OCI-LY1 (cell line): ENCODE data around the gene FOXJ3.

Experiments
- H2AFZ ChIP-seq: fragments of 200-600 bp; sonication (generic), shearing (Covaris generic); 2 replicates; pipeline ENCODE4 v1.6.0; 2014; ENCODE audit warnings: antibody characterized with exemption, mild to moderate bottlenecking, low read length
- H3F3A ChIP-seq: fragments of 200-600 bp; sonication (generic), shearing (Covaris generic); 2 replicates; pipeline ENCODE4 v1.6.0; 2014; ENCODE audit warnings: mild to moderate bottlenecking, antibody characterized with exemption, low read length, moderate library complexity; ENCODE audit not compliant: insufficient read depth
- H3K27ac ChIP-seq: fragments of 200-600 bp; sonication (generic); 2 replicates; pipeline ENCODE4 v1.5.1; 2014; ENCODE audit warnings: low read length, mixed run types, mild to moderate bottlenecking, low read depth; ENCODE audit not compliant: poor library complexity, severe bottlenecking
- H3K27me3 ChIP-seq: fragments of 200-600 bp; sonication (generic); 2 replicates; pipeline ENCODE4 v1.6.0; 2014; ENCODE audit warnings: antibody characterized with exemption, mild to moderate bottlenecking, low read length, moderate library complexity; ENCODE audit not compliant: insufficient read depth
- H3K36me3 ChIP-seq: fragments of 200-600 bp; sonication (generic); 2 replicates; pipeline ENCODE4 v1.6.1; 2014; ENCODE audit warnings: mild to moderate bottlenecking, antibody characterized with exemption, low read length, moderate library complexity, mixed read lengths; ENCODE audit not compliant: insufficient read depth
- H3K4me1 ChIP-seq: fragments of 200-600 bp; sonication (generic); 2 replicates; pipeline ENCODE4 v1.5.1; 2014; ENCODE audit warnings: mild to moderate bottlenecking, low read length, moderate library complexity; ENCODE audit not compliant: insufficient read depth, severe bottlenecking
- H3K4me2 ChIP-seq: fragments of 200-600 bp; sonication (generic), shearing (Covaris generic); 2 replicates; pipeline ENCODE4 v1.6.1; 2014; ENCODE audit warnings: low read length
- H3K4me3 ChIP-seq: fragments of 200-600 bp; sonication (generic); 2 replicates; pipeline ENCODE4 v1.5.1; 2014; ENCODE audit warnings: low read length, low read depth, mild to moderate bottlenecking, mixed read lengths; ENCODE audit not compliant: poor library complexity, severe bottlenecking
- H3K79me2 ChIP-seq: fragments of 200-600 bp; shearing (Covaris generic); 2 replicates; pipeline ENCODE4 v1.6.1; 2016; ENCODE audit warnings: mixed run types, low read length, mixed read lengths; ENCODE audit not compliant: insufficient read depth
- H3K9ac ChIP-seq: fragments of 200-600 bp; sonication (generic), shearing (Covaris generic); 2 replicates; pipeline ENCODE4 v1.6.1; 2014; ENCODE audit warnings: mild to moderate bottlenecking, low read length, mixed read lengths
- H3K9me2 ChIP-seq: fragments of 200-600 bp; sonication (generic), shearing (Covaris generic); 2 replicates; pipeline ENCODE4 v1.6.1; 2014; ENCODE audit warnings: low read depth, mild to moderate bottlenecking, low read length, mixed read lengths
- H3K9me3 ChIP-seq: fragments of 200-600 bp; shearing (Covaris generic); 2 replicates; pipeline ENCODE4 v1.6.1; 2014; ENCODE audit warnings: low read length, mixed read lengths
- H4K20me1 ChIP-seq: fragments of 200-600 bp; sonication (generic), shearing (Covaris generic); 2 replicates; pipeline ENCODE4 v1.6.0; 2016; ENCODE audit warnings: mild to moderate bottlenecking, low read length; ENCODE audit not compliant: insufficient read depth
- CTCF ChIP-seq: fragments of 200-600 bp; sonication (generic), shearing (Covaris generic); IDR thresholded peaks from 2 replicates; pipeline ENCODE4 v1.5.1; 2017; ENCODE audit warnings: mild to moderate bottlenecking, antibody characterized with exemption, low read length, moderate library complexity, mixed read lengths
- EZH2 ChIP-seq: fragments of 200-600 bp; sonication (generic), shearing (Covaris generic); IDR thresholded peaks from 2 replicates; pipeline ENCODE4 v1.8.0; 2017; ENCODE audit warnings: borderline replicate concordance, mixed run types, mild to moderate bottlenecking, antibody characterized with exemption, low read length, moderate library complexity, mixed read lengths

Gene FOXJ3

GRCh38 chr1:42263019-42263418, 72.0 kb downstream of the FOXJ3 start:
- Histone ChIP-seq H3K9me3 (no peaks in the 10 kb centered on the region), H3K4me1 (peaks cover 15% of the 10 kb centered on the region), H3F3A (no peaks in the 10 kb centered on the region), H3K9me2 (no peaks in the 10 kb centered on the region), H3K27me3 (no peaks in the 10 kb centered on the region), H2AFZ (no peak overlapping the region), H3K27ac (no peak overlapping the region), H3K36me3 (peaks cover 36% of the 10 kb centered on the region), H3K79me2 (peaks cover 9% of the 10 kb centered on the region; the same call in 1 of the 2 replicates), H3K4me2 (no peak overlapping the region), H3K9ac (no peak overlapping the region), H3K4me3 (no peak overlapping the region), H4K20me1 (no peaks in the 10 kb centered on the region; the same call in 1 of the 2 replicates)
- no peak for TF ChIP-seq EZH2
- TF ChIP-seq CTCF = no peak

DNA sequence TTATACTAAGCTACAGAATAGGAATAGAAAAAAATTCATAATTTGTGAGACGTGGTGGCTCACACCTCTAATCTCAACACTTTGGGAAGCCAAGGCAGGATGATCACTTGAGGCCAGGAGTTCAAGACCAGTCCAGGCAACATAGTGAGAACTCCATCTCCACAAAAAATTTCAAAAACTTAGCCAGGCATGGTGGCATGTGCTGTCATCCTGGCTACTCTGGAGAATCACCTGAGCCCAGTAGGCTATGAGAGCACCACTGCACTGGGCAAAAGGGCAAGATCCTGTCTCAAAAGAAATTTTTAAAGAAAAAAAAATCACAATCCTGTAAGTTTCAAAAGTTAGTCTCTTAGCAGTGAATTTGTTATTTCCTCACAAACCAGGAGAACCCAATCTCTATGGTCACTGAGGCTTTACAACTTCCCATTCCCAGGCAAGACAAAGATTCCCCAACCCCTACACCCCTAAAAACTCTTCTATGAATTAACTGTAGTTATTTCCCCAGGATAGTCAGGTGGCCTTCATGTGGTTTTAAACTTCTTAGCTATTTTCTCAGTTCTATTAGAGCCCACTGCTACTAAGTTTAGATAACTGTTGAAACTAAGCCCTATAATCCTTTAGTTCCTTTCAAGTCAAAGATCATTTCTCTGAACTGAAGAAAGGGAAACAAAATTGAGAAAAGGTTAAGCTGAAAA, 74.5 kb downstream of the FOXJ3 start:
- peaks cover 38% of the 10 kb centered on the region for H3K36me3 ChIP-seq

DNA sequence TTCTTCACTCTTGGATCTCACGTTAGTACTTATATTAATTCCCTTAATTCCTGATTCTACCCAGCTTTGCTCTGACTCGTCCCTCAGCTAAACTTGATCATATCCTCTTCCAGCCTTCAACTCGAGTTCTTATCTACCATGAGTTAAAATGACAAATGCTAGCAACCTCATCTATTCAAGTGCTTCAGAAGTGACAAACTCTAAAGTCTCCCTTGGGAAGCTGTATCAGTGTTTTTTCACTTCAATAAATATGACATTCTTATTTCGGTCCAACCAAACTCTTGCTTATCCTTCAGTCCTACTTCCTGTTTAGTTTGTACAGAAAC, 75.3 kb downstream of the FOXJ3 start:
- Histone ChIP-seq H4K20me1 (no peaks in the 10 kb centered on the region), H3K4me1 (peaks cover 10% of the 10 kb centered on the region), H2AFZ (no peak overlapping the region), H3K36me3 (peaks cover 35% of the 10 kb centered on the region), H3K27ac (peak overlapping the region; percentile 9), H3K27me3 (no peaks in the 10 kb centered on the region), H3K9me3 (no peaks in the 10 kb centered on the region), H3K4me3 (no peak overlapping the region), H3K79me2 (peaks cover 19% of the 10 kb centered on the region), H3K9ac (no peak overlapping the region), H3K4me2 (no peak overlapping the region), H3F3A (no peaks in the 10 kb centered on the region), H3K9me2 (no peaks in the 10 kb centered on the region)
- TF ChIP-seq CTCF (no peak), EZH2 (no peak)

More for the DNA sequence above, 74.5 kb downstream of the FOXJ3 start:
- no peak overlapping the region for H3K4me3 ChIP-seq
- peaks cover 10% of the 10 kb centered on the region for H3K4me1 ChIP-seq
- H2AFZ ChIP-seq = no peak overlapping the region
- peaks cover 12% of the 10 kb centered on the region for H3K79me2 ChIP-seq
- H3K27me3 ChIP-seq = no peaks in the 10 kb centered on the region
- H3K4me2 ChIP-seq = no peak overlapping the region
- no peaks in the 10 kb centered on the region for H3K9me2 ChIP-seq
- no peaks in the 10 kb centered on the region for H3K9me3 ChIP-seq
- TF ChIP-seq EZH2 (no peak), CTCF (no peak)
- no peak overlapping the region for H3K27ac ChIP-seq
- no peak overlapping the region for H3K9ac ChIP-seq
- no peaks in the 10 kb centered on the region; the same call in 1 of the 2 replicates for H4K20me1 ChIP-seq
- H3F3A ChIP-seq = no peaks in the 10 kb centered on the region
